Calu3 (cell line): ENCODE measurements around the gene HOXA9. TPM values are rescaled to one million over a fixed set of nuclear protein-coding genes. Genes with fewer than 3 reads are reported as not detected.

Experiments
- BruUV-seq: library from RNA; stranded (reverse); fragments of 400-500 nt; replicated peaks from 2 replicates; lab custom pipeline; 2021; lab: Mats Ljungman, UMichigan
- CTCF ChIA-PET: fragments of 300-600 bp; sonication (Branson Sonifier 250); formaldehyde crosslinking; loops from one replicate; lab custom pipeline; 2022; ENCODE audit warnings: antibody characterized with exemption; lab: Charles Lee
- DNase-seq: peaks from one replicate; pipeline ENCODE4 v3.0.0; 2022
- H3K27ac Mint-ChIP-seq: one replicate; pipeline ENCODE4 v1.8.0; 2022; ENCODE audit warnings: mixed read lengths; ENCODE audit not compliant: unreplicated experiment
- H3K27me3 Mint-ChIP-seq: one replicate; pipeline ENCODE4 v1.8.0; 2022; ENCODE audit warnings: mixed read lengths; ENCODE audit not compliant: unreplicated experiment
- H3K36me3 Mint-ChIP-seq: one replicate; pipeline ENCODE4 v1.8.0; 2022; ENCODE audit warnings: mild to moderate bottlenecking, moderate library complexity, mixed read lengths; ENCODE audit not compliant: insufficient read depth, unreplicated experiment
- H3K4me1 Mint-ChIP-seq: one replicate; pipeline ENCODE4 v1.8.0; 2022; ENCODE audit warnings: mild to moderate bottlenecking, low read depth, mixed read lengths; ENCODE audit not compliant: unreplicated experiment
- H3K4me3 Mint-ChIP-seq: one replicate; pipeline ENCODE4 v1.8.0; 2022; ENCODE audit warnings: mild to moderate bottlenecking, low read depth, moderate library complexity, mixed read lengths; ENCODE audit not compliant: unreplicated experiment
- H3K9me3 Mint-ChIP-seq: one replicate; pipeline ENCODE4 v1.8.0; 2022; ENCODE audit warnings: low read depth, mixed read lengths; ENCODE audit not compliant: unreplicated experiment
- CTCF ChIP-seq: fragments of 200-600 bp; IDR thresholded peaks from one replicate; pipeline ENCODE4 v1.8.0; 2022; ENCODE audit warnings: antibody characterized with exemption; ENCODE audit not compliant: unreplicated experiment
- intact Hi-C: fragments of 100-400 bp; cut with micrococcal nuclease; formaldehyde crosslinking; loops from one replicate; pipeline ENCODE4 v1.10.0; 2022; ENCODE audit not compliant: unreplicated experiment
- total RNA-seq: library from RNA; stranded (reverse); gene quantifications from 2 replicates; pipeline ENCODE4 v1.2.3, GENCODE V29; 2022

Gene HOXA9
- total RNA-seq, 1 experiment from 2014 or later = 2.5 TPM

DNA sequence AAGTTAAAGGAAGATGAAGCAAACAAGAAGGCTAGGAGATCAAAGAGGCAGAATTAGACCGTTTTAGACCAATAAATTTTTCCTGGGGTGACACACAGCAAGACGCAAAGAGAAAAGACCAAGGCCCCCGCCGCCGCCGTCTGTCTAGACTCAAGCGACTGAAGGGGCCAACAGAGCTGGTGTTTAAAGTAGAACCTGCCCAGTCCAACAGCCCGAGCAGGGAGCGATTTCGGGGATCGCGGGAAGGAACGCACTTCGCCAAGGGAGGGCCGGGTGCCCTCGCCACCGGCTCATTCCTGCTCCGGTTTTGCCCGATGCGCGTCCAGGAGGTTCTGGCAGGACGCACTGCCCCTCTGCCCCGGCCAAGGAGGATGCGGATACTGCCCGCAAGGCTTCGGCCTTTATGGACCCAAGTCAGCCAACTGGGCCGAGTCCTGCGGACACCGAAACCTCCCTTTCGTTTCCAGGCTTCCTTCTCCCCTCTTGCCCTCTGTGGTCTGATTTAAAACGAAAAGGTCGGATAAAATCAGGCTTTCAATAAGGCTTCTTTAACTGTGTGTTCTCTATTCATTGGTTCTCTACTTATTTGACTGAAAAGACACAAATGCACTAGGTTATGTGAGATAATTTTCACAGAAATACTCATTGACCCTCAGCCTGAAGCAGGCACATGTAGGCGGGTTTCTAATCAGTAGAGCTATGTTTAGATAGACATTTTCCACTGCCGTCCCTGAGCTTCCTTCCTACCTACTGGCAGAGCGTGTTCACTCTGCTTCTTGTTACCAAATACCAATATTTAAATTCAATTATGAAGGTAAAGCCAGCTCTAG lies 6.7 kb downstream of the HOXA9 start:
- Mint-ChIP-seq H3K27ac (no peak overlapping the region), H3K27me3 (peaks cover 8% of the 10 kb centered on the region), H3K36me3 (peaks cover 7% of the 10 kb centered on the region), H3K9me3 (no peaks in the 10 kb centered on the region), H3K4me3 (no peak overlapping the region), H3K4me1 (no peaks in the 10 kb centered on the region)
- DNase-seq = no peak
- CTCF ChIA-PET = interaction anchor here (1.3 to 1.9 kb wide), 2 partner anchors 8 to 476 kb away, joined by 5 read pairs; no protein-coding TSS in a partner anchor
- BruUV-seq = no TSS peak
- no peak for TF ChIP-seq CTCF
- intact Hi-C loops = no loop called here

DNA sequence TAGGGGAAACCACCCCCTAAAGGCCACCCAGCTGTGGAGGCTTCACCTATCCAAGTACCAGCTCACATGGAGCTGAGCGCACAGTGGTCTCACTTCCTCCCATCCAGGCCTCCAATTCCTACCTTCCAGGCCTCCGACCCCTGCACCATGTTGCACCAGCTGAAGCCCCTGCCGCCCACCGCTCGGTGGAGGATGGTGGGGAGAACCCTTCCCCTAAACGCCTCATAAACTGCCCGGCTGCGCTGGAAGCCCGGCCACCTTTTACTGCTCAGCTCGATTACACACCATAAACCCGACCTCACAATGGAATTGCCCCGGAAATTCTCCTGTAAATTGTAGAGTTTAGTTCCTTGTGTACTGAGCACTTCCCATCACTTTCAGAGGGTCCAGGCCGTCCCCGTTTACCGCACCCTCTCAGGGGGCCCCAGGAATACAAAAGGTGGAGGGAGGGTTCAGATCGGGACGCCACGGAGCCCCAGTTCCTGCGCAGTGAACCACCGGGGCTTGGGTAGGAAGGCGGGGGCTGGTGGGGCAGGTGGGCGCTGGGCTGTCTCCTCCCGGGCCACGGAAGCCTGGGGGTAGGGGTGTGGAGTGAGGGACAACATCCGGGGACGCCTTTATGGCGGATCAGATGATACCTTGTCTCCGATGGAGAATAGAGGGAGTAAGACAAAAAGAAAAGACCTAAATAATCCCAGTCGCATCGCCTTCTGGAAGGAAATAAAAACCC lies 7.5 kb downstream of the HOXA9 start:
- Mint-ChIP-seq H3K27me3 (peaks cover 16% of the 10 kb centered on the region), H3K27ac (no peak overlapping the region), H3K4me1 (no peaks in the 10 kb centered on the region), H3K9me3 (no peaks in the 10 kb centered on the region), H3K4me3 (no peak overlapping the region), H3K36me3 (peaks cover 7% of the 10 kb centered on the region)
- CTCF ChIA-PET = interaction anchor here (1.9 kb wide), 1 partner anchor 476 kb away, joined by 5 read pairs; no protein-coding TSS in a partner anchor
- TF ChIP-seq CTCF = no peak
- no TSS peak for BruUV-seq
- intact Hi-C loops = no loop called here
- no peak for DNase-seq

- Mint-ChIP-seq H3K27me3 (peaks cover 23% of the 10 kb centered on the region), H3K9me3 (no peaks in the 10 kb centered on the region), H3K4me3 (no peak overlapping the region), H3K4me1 (peaks cover under 1% of the 10 kb centered on the region), H3K27ac (no peak overlapping the region), H3K36me3 (peaks cover 7% of the 10 kb centered on the region)
- no peak for DNase-seq
- no TSS peak for BruUV-seq
- TF ChIP-seq CTCF = no peak
- CTCF ChIA-PET = interaction anchor here (1.9 kb wide), 1 partner anchor 475 kb away, joined by 5 read pairs; no protein-coding TSS in a partner anchor
- intact Hi-C loops = no loop called here
These were observed 8.2 kb downstream of the HOXA9 start for GRCh38 chr7:27156916-27157701.

- DNase-seq = no peak
- CTCF ChIA-PET = interaction anchor here (1.9 kb wide), 1 partner anchor 474 kb away, joined by 5 read pairs; no protein-coding TSS in a partner anchor
- no peak within 1 kb of the TSS for H3K4me3 Mint-ChIP-seq
- peaks cover 6% of the 10 kb centered on the region for H3K4me1 Mint-ChIP-seq
- no TSS peak for BruUV-seq
- peaks cover 30% of the 10 kb centered on the region for H3K27me3 Mint-ChIP-seq
- intact Hi-C loops = no loop called here
- no peaks in the 10 kb centered on the region for H3K9me3 Mint-ChIP-seq
- no peak for TF ChIP-seq CTCF
- peaks cover 11% of the 10 kb centered on the region for H3K36me3 Mint-ChIP-seq
- no peak within 1 kb of the TSS for H3K27ac Mint-ChIP-seq
These were observed 8.8 kb downstream of the HOXA9 start, which contains the start of gene HOXA7 for GRCh38 chr7:27156508-27156898. Gene HOXA7 (minus strand): TSS chr7:27156675. CDS start chr7:27156545, 130 bp downstream.
